Testis (tissue), 2 donors: Measurements from ENCODE around the gene DENND10.

Experiments
- CTCF ChIP-seq, 3 experiments: fragments of 450-650 bp in 2 of 3; fragments of 200-600 bp in 1 of 3; sonication (generic) in 1 of 3; IDR thresholded peaks; one replicate each; pipeline ENCODE4 v1.5.1; 2016 to 2019; ENCODE audit warnings: antibody characterized with exemption in 3 of 3, mild to moderate bottlenecking in 2 of 3, moderate library complexity in 1 of 3
- POLR2A ChIP-seq: fragments of 450-650 bp; IDR thresholded peaks from one replicate; pipeline ENCODE4 v1.6.1; 2017; ENCODE audit warnings: antibody characterized with exemption, mild to moderate bottlenecking, moderate library complexity

GRCh38 chr10:119098576-119098975 is 5.3 kb upstream of the DENND10 start:
- TF ChIP-seq CTCF (IDR thresholded peaks at IDR 0.05) (no peak), POLR2A (no peak)
